ENCODE measurements around the gene NCOR2.

Gene NCOR2

GRCh38 chr12:124573839-124574786 is 6.7 kb upstream of the NCOR2 start:
- peak; percentile 29 for DNase-seq

GRCh38 chr12:124571556-124571955 is 4.1 kb upstream of the NCOR2 start:
- no peak for DNase-seq

GRCh38 chr12:124570810-124571209 is 3.4 kb upstream of the NCOR2 start:
- DNase-seq, result no peak

GRCh38 chr12:124569375-124570148 is 2.1 kb upstream of the NCOR2 start:
- DNase-seq, result no peak

GRCh38 chr12:124568431-124569374 is 1.3 kb upstream of the NCOR2 start:
- DNase-seq, result peak; percentile 97

GRCh38 chr12:124567673-124568373 is 411 bp upstream of the NCOR2 start:
- peak; percentile 93 for DNase-seq

GRCh38 chr12:124566161-124566996 is 1.0 kb downstream of the NCOR2 start:
- DNase-seq, result peak; percentile 72

GRCh38 chr12:124565656-124566160 is 1.7 kb downstream of the NCOR2 start:
- DNase-seq, result no peak

GRCh38 chr12:124564971-124565491 is 2.4 kb downstream of the NCOR2 start:
- peak; percentile 43 for DNase-seq

- DNase-seq, result peak; percentile 86
Observed at GRCh38 chr12:124564232-124564958, 3.0 kb downstream of the NCOR2 start.

- DNase-seq, result no peak
Observed at GRCh38 chr12:124563809-124564208, 3.6 kb downstream of the NCOR2 start.

GRCh38 chr12:124563401-124563800 is 4.0 kb downstream of the NCOR2 start:
- no peak for DNase-seq

- no peak for DNase-seq
Observed at GRCh38 chr12:124562796-124563181, 4.6 kb downstream of the NCOR2 start.

- DNase-seq, result no peak
Observed at GRCh38 chr12:124562018-124562795, 5.2 kb downstream of the NCOR2 start.

GRCh38 chr12:124561231-124561630 is 6.2 kb downstream of the NCOR2 start:
- DNase-seq, result no peak

GRCh38 chr12:124560146-124560890 is 7.1 kb downstream of the NCOR2 start:
- DNase-seq, result no peak

GRCh38 chr12:124559182-124560017 is 8.0 kb downstream of the NCOR2 start:
- DNase-seq, result no peak

All from NCI-H2171 treated with DMSO at 0.1 percent for 48 hours (cell line).